ENCODE measurements around the gene ADGRG7. TPM values are rescaled to one million over a fixed set of nuclear protein-coding genes. Genes with fewer than 3 reads are reported as not detected.

Gene ADGRG7
- total RNA-seq, 2 experiments from 2014 or later: not detected

GRCh38 chr3:100719136-100719535 is 109.7 kb downstream of the ADGRG7 start:
- peaks cover 28% of the 10 kb centered on the region for H3K4me1 Mint-ChIP-seq
- no peaks in the 10 kb centered on the region for H3K27me3 Mint-ChIP-seq
- H3K9me3 Mint-ChIP-seq: no peaks in the 10 kb centered on the region
- DNase-seq: no peak
- ChIA-PET CTCF (interaction anchor here (0.5 kb wide), 1 partner anchor 54 kb away, joined by 4 read pairs; no protein-coding TSS in a partner anchor), POLR2A (no interaction called here)
- peaks cover 71% of the 10 kb centered on the region for H3K36me3 Mint-ChIP-seq (ENCODE audit: low read depth)
- no peak overlapping the region for H3K4me3 Mint-ChIP-seq
- H3K27ac Mint-ChIP-seq: no peak overlapping the region

- ChIA-PET CTCF (no interaction called here), POLR2A (no interaction called here)
- H3K4me3 Mint-ChIP-seq: no peak overlapping the region
- no peak for DNase-seq
- peaks cover 24% of the 10 kb centered on the region for H3K4me1 Mint-ChIP-seq
- H3K36me3 Mint-ChIP-seq (ENCODE audit: low read depth): peaks cover 66% of the 10 kb centered on the region
- no peaks in the 10 kb centered on the region for H3K9me3 Mint-ChIP-seq
- no peaks in the 10 kb centered on the region for H3K27me3 Mint-ChIP-seq
- no peak overlapping the region for H3K27ac Mint-ChIP-seq
Measured at GRCh38 chr3:100720426-100720825, 111.0 kb downstream of the ADGRG7 start.

DNA sequence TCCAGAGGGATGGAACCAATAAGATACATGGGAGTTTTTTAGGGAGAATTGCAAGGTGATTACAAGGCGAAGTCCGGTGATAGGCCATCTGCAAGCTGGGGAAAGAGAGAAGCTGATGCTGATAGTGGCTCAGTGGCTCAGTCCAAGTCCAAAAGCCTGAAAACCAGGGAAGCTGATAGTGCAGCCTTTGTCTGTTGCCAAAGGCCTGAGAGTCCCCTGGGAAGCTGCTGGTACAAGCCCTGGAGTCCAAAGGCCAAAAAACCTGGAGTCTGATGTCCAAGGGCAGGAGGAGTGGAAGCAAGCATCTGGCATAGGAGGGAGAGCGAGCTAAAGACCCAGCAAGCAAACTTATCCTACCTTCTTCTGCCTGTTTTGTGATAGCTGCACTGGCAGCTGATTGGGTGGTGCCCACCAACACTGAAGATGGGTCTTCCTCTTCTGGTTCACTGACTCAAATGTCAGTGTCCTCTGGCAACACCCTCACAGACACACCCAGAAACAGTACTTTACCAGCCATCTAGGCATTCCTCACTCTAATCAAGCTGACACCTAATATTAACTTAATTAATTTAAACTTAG is 116.6 kb downstream of the ADGRG7 start:
- Mint-ChIP-seq H3K4me1 (peaks cover 28% of the 10 kb centered on the region), H3K9me3 (no peaks in the 10 kb centered on the region), H3K27ac (no peak overlapping the region), H3K36me3 (ENCODE audit: low read depth) (peaks cover 60% of the 10 kb centered on the region), H3K27me3 (no peaks in the 10 kb centered on the region), H3K4me3 (no peak overlapping the region)
- DNase-seq: no peak
- CTCF ChIA-PET: interaction anchor here (2.4 kb wide), 1 partner anchor 16 kb away, joined by 6 read pairs; no protein-coding TSS in a partner anchor
- POLR2A ChIA-PET: interaction anchor here (1.3 to 1.7 kb wide), 2 partner anchors 13 to 15 kb away, joined by 3 to 11 read pairs; no protein-coding TSS in a partner anchor

- no peaks in the 10 kb centered on the region for H3K9me3 Mint-ChIP-seq
Measured at GRCh38 chr3:100726706-100727105, 117.3 kb downstream of the ADGRG7 start.

GRCh38 chr3:100730524-100730923 is 121.1 kb downstream of the ADGRG7 start:
- Mint-ChIP-seq H3K4me3 (no peak overlapping the region), H3K4me1 (peaks cover 30% of the 10 kb centered on the region), H3K27ac (no peak overlapping the region), H3K27me3 (no peaks in the 10 kb centered on the region), H3K9me3 (no peaks in the 10 kb centered on the region), H3K36me3 (ENCODE audit: low read depth) (peaks cover 56% of the 10 kb centered on the region)
- no peak for DNase-seq
- CTCF ChIA-PET: no interaction called here
- POLR2A ChIA-PET: no interaction called here

More at GRCh38 chr3:100726706-100727105, 117.3 kb downstream of the ADGRG7 start:
- Mint-ChIP-seq H3K4me1 (peaks cover 28% of the 10 kb centered on the region), H3K36me3 (ENCODE audit: low read depth) (peaks cover 56% of the 10 kb centered on the region), H3K27me3 (no peaks in the 10 kb centered on the region), H3K27ac (peak overlapping the region; percentile 50), H3K4me3 (no peak overlapping the region)
- POLR2A ChIA-PET: interaction anchor here (1.7 kb wide), 1 partner anchor 16 kb away, joined by 11 read pairs; no protein-coding TSS in a partner anchor
- CTCF ChIA-PET: interaction anchor here (0.8 to 2.4 kb wide), 2 partner anchors 9 to 17 kb away, joined by 3 to 6 read pairs; no protein-coding TSS in a partner anchor
- no peak for DNase-seq

GRCh38 chr3:100732435-100732834 is 123.0 kb downstream of the ADGRG7 start:
- Mint-ChIP-seq H3K4me1 (peaks cover 12% of the 10 kb centered on the region), H3K27me3 (no peaks in the 10 kb centered on the region), H3K36me3 (ENCODE audit: low read depth) (peaks cover 56% of the 10 kb centered on the region), H3K4me3 (no peak overlapping the region), H3K27ac (no peak overlapping the region), H3K9me3 (no peaks in the 10 kb centered on the region)
- ChIA-PET CTCF (no interaction called here), POLR2A (no interaction called here)
- no peak for DNase-seq

- ChIA-PET CTCF (no interaction called here), POLR2A (no interaction called here)
- peaks cover 3% of the 10 kb centered on the region for H3K4me1 Mint-ChIP-seq
Measured at GRCh38 chr3:100737334-100737733, 127.9 kb downstream of the ADGRG7 start.

DNA sequence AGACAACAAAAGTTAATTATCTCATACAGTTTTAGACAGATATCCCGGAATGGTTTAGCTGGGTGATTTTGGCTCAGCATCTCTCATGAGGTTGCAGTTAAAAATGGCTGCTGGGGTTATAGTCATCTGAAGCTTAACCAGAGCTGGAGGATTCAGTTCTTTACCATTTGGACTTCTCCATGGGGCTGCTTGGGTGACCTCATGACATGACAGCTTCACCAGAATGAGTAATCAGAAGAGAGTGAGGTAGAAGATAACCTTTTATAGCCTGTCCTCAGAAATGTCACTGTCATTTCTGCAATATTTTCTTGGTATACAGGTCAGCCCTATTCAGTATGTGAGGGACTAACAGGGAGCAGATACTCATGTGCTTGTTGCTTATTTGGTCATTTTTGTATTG is 130.8 kb downstream of the ADGRG7 start:
- Mint-ChIP-seq H3K4me1 (no peaks in the 10 kb centered on the region), H3K27me3 (no peaks in the 10 kb centered on the region), H3K27ac (no peak overlapping the region), H3K36me3 (ENCODE audit: low read depth) (peaks cover 48% of the 10 kb centered on the region), H3K9me3 (no peaks in the 10 kb centered on the region), H3K4me3 (no peak overlapping the region)
- POLR2A ChIA-PET: no interaction called here
- CTCF ChIA-PET: no interaction called here
- DNase-seq: no peak

More at GRCh38 chr3:100737334-100737733, 127.9 kb downstream of the ADGRG7 start:
- H3K9me3 Mint-ChIP-seq: no peaks in the 10 kb centered on the region
- DNase-seq: no peak
- H3K36me3 Mint-ChIP-seq (ENCODE audit: low read depth): peaks cover 57% of the 10 kb centered on the region
- H3K27me3 Mint-ChIP-seq: no peaks in the 10 kb centered on the region
- H3K4me3 Mint-ChIP-seq: no peak overlapping the region
- no peak overlapping the region for H3K27ac Mint-ChIP-seq

DNA sequence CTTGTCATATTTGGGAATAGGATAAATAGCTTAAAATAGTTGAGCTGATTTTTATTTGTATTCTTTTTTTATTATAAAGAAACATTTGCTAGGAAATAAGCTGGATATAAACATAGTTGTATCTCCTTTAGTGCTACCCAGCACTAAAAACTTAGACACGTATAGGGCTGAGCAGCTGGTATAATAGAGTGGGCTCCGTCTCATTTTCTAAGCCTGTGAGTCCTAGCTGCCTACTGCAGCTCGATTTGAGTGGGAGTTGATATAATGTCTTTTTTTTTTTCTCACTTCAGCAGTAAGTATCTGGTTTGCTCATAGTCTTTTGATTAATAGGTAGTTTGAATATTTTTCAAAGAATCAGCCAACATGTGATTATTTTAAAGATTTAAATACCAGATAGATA is 134.1 kb downstream of the ADGRG7 start:
- POLR2A ChIA-PET: no interaction called here
- Mint-ChIP-seq H3K4me3 (no peak overlapping the region), H3K27me3 (no peaks in the 10 kb centered on the region), H3K9me3 (no peaks in the 10 kb centered on the region), H3K27ac (no peak overlapping the region), H3K4me1 (no peaks in the 10 kb centered on the region), H3K36me3 (ENCODE audit: low read depth) (peaks cover 52% of the 10 kb centered on the region)
- CTCF ChIA-PET: interaction anchor here (0.9 kb wide), 1 partner anchor 53 kb away, joined by 3 read pairs; no protein-coding TSS in a partner anchor
- DNase-seq: no peak

GRCh38 chr3:100744671-100745070 is 135.3 kb downstream of the ADGRG7 start:
- H3K36me3 Mint-ChIP-seq (ENCODE audit: low read depth): peaks cover 51% of the 10 kb centered on the region
- H3K27ac Mint-ChIP-seq: no peak overlapping the region
- H3K27me3 Mint-ChIP-seq: no peaks in the 10 kb centered on the region
- no peaks in the 10 kb centered on the region for H3K4me1 Mint-ChIP-seq
- no peaks in the 10 kb centered on the region for H3K9me3 Mint-ChIP-seq
- ChIA-PET CTCF (no interaction called here), POLR2A (no interaction called here)
- H3K4me3 Mint-ChIP-seq: no peak overlapping the region
- DNase-seq: no peak

Other genes starting within 250 kb of the ADGRG7 start
- gene TOMM70, start 208.5 kb upstream of the ADGRG7 start, total RNA-seq: 10 to 100 TPM; 37.4 to 38.8 TPM
- 1 to 10 TPM; 1.9 to 2.4 TPM for gene LNP1, start 208.1 kb upstream of the ADGRG7 start, total RNA-seq
- 1 to 10 TPM; 1.1 to 1.3 TPM for gene TMEM45A, start 117.0 kb upstream of the ADGRG7 start, total RNA-seq
- 10 to 100 TPM; 56.4 to 56.5 TPM for gene TFG, start 99.9 kb downstream of the ADGRG7 start, total RNA-seq